ENCODE data around the gene HS2ST1. TPM values are rescaled to one million over a fixed set of nuclear protein-coding genes. Genes with fewer than 3 reads are reported as not detected.

HS2ST1 gene
- total and polyA plus RNA-seq, 10 of the 15 experiments (the other 5 are each of a cell fraction or from before 2014, with no cell fraction given), result 5.4 to 30.8 (median 18.6) TPM

GRCh38 chr1:87104140-87104539 is 189.7 kb downstream of the HS2ST1 start:
- TF ChIP-seq GABPA (IDR thresholded peaks at IDR 0.05; ENCODE audit: low read depth) (no peak), TARDBP (IDR thresholded peaks at IDR 0.05; ENCODE audit: borderline replicate concordance) (no peak), NFXL1 (IDR thresholded peaks at IDR 0.05; ENCODE audit: borderline replicate concordance) (no peak), MYB (IDR thresholded peaks at IDR 0.05; ENCODE audit: borderline replicate concordance, low read depth, low read length) (no peak), IKZF2 (IDR thresholded peaks at IDR 0.05) (no peak), SMAD1 (IDR thresholded peaks at IDR 0.05; ENCODE audit: low read depth, partially characterized antibody) (no peak), TCF7 (IDR thresholded peaks at IDR 0.05; ENCODE audit: borderline replicate concordance) (no peak), TBL1XR1 (IDR thresholded peaks at IDR 0.05; ENCODE audit: low read depth, low read length) (no peak), KLF5 (IDR thresholded peaks at IDR 0.05; ENCODE audit: partially characterized antibody) (no peak), ZNF24 (IDR thresholded peaks at IDR 0.05) (no peak), NRF1 (conservative IDR thresholded peaks at IDR 0.05; ENCODE audit: low read depth, low read length) (no peak), SMARCA5 (IDR thresholded peaks at IDR 0.05) (no peak), STAT3 (IDR thresholded peaks at IDR 0.05; ENCODE audit: low read depth, low read length) (no peak), ZZZ3 (IDR thresholded peaks at IDR 0.05; ENCODE audit: control insufficient read depth, insufficient read length, low read depth) (no peak), POLR2AphosphoS2 (IDR thresholded peaks at IDR 0.05; ENCODE audit: low read depth, low read length) (no peak), PAX5 (IDR thresholded peaks at IDR 0.05; ENCODE audit: borderline replicate concordance, low read depth, low read length) (no peak), ZNF622 (IDR thresholded peaks at IDR 0.05) (no peak)
- TF ChIP-seq, protein P1, sequence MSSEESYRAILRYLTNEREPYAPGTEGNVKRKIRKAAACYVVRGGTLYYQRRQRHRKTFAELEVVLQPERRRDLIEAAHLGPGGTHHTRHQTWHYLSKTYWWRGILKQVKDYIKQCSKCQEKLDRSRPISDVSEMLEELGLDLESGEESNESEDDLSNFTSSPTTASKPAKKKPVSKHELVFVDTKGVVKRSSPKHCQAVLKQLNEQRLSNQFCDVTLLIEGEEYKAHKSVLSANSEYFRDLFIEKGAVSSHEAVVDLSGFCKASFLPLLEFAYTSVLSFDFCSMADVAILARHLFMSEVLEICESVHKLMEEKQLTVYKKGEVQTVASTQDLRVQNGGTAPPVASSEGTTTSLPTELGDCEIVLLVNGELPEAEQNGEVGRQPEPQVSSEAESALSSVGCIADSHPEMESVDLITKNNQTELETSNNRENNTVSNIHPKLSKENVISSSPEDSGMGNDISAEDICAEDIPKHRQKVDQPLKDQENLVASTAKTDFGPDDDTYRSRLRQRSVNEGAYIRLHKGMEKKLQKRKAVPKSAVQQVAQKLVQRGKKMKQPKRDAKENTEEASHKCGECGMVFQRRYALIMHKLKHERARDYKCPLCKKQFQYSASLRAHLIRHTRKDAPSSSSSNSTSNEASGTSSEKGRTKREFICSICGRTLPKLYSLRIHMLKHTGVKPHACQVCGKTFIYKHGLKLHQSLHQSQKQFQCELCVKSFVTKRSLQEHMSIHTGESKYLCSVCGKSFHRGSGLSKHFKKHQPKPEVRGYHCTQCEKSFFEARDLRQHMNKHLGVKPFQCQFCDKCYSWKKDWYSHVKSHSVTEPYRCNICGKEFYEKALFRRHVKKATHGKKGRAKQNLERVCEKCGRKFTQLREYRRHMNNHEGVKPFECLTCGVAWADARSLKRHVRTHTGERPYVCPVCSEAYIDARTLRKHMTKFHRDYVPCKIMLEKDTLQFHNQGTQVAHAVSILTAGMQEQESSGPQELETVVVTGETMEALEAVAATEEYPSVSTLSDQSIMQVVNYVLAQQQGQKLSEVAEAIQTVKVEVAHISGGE (CRISPR knock-in tag; IDR thresholded peaks at IDR 0.05), result no peak
- no peak overlapping the region for H3K4me2 ChIP-seq (ENCODE audit: control insufficient read depth, insufficient read depth)
- H4K20me1 ChIP-seq (ENCODE audit: control insufficient read depth, insufficient read depth), result no peaks in the 10 kb centered on the region
- WGBS (ENCODE audit: insufficient coverage, insufficient replicate concordance, low lambda C conversion rate, missing lambda C conversion rate), result 100% methylated on average over 1 of the region's 1 CpG
- BruUV-seq (replicated peaks), result no TSS peak
- H3K9me3 ChIP-seq (replicated peaks; ENCODE audit: control insufficient read depth, insufficient read depth, low read length), result no peaks in the 10 kb centered on the region; the same call in 2 of the 3 replicates
- H3K79me2 ChIP-seq (ENCODE audit: control insufficient read depth, insufficient read depth, low read length), result no peaks in the 10 kb centered on the region
- no peak overlapping the region for H3K9ac ChIP-seq (ENCODE audit: control insufficient read depth, insufficient read depth, low read length)
- H3K27ac ChIP-seq (ENCODE audit: control insufficient read depth, insufficient read depth), result no peak overlapping the region
- in situ Hi-C loops (cut with MboI), result no loop called here
- H3K36me3 ChIP-seq (ENCODE audit: control insufficient read depth in 2 of 2, insufficient read depth in 2 of 2, low read length in 1 of 2), result peaks cover 3% of the 10 kb centered on the region in 2 experiments; a peak in 3 of 4 replicates
- DNase-seq (ENCODE audit: low read depth, low spot score), result no peak
- H3K27me3 ChIP-seq (replicated peaks in 1 of 2; ENCODE audit: control insufficient read depth in 2 of 2, insufficient read depth in 2 of 2, low read length in 1 of 2), result no peaks in the 10 kb centered on the region
- no peak for ATAC-seq
- no peak overlapping the region for H3K4me3 ChIP-seq
- H3K4me1 ChIP-seq (ENCODE audit: control insufficient read depth, insufficient read depth, low read length), result peaks cover 28% of the 10 kb centered on the region
- FAIRE-seq, result no peak
- ChIA-PET POLR2A (no interaction called here), SMC1A (ENCODE audit: uncharacterized antibody, unreplicated experiment) (no interaction called here), CTCF (interaction anchor here (0.9 kb wide), 1 partner anchor 20 kb away, joined by 5 read pairs; no protein-coding TSS in a partner anchor), RAD21 (ENCODE audit: unreplicated experiment) (no interaction called here)
- H2AFZ ChIP-seq (ENCODE audit: control insufficient read depth, low read depth, low read length), result no peak overlapping the region
- intact Hi-C loops (cut with micrococcal nuclease; ENCODE audit: unreplicated experiment), result no loop called here
